NB4 (cell line): Measurements from ENCODE around the gene FOSB.

Experiments used
- DNase-seq: peaks from one replicate; pipeline ENCODE4 v3.0.0; 2010; ENCODE audit warnings: low read depth
- H3K4me3 ChIP-seq: one replicate; pipeline ENCODE4 v1.5.1; 2011; ENCODE audit warnings: mild to moderate bottlenecking, low read depth, low read length, moderate library complexity
- CTCF ChIP-seq: IDR thresholded peaks from one replicate; pipeline ENCODE4 v1.5.1; 2012; ENCODE audit warnings: low read depth, low read length
- MAX ChIP-seq: IDR thresholded peaks from 2 replicates; pipeline ENCODE4 v1.6.1; 2011; ENCODE audit warnings: low read depth, low read length
- MYC ChIP-seq: IDR thresholded peaks from 2 replicates; pipeline ENCODE4 v1.6.1; 2011; ENCODE audit warnings: low read depth, low read length
- POLR2A ChIP-seq: IDR thresholded peaks from 2 replicates; pipeline ENCODE4 v1.6.1; 2011; ENCODE audit warnings: mild to moderate bottlenecking; ENCODE audit not compliant: insufficient read length; ENCODE audit errors: extremely low read depth

The FOSB gene

GRCh38 chr19:45483033-45483432, 15.2 kb downstream of the FOSB start:
- H3K4me3 ChIP-seq = no peak overlapping the region
- TF ChIP-seq CTCF (no peak), MYC (no peak), MAX (no peak), POLR2A (no peak)
- DNase-seq = no peak

GRCh38 chr19:45484273-45484945, 16.6 kb downstream of the FOSB start:
- TF ChIP-seq MAX = no peak
- TF ChIP-seq POLR2A = no peak
- DNase-seq = no peak
- no peak overlapping the region for H3K4me3 ChIP-seq

- peak overlapping the region; percentile 52 for H3K4me3 ChIP-seq
- TF ChIP-seq MAX (peak; percentile 36; the same call in 1 of the 2 replicates), MYC (peak; percentile 43; the same call in 1 of the 2 replicates), POLR2A (no peak), CTCF (peak; percentile 71)
- DNase-seq = peak; percentile 91
Measured at GRCh38 chr19:45485305-45486077, 17.7 kb downstream of the FOSB start.

GRCh38 chr19:45488708-45489107, 20.9 kb downstream of the FOSB start:
- H3K4me3 ChIP-seq = no peak overlapping the region
- TF ChIP-seq POLR2A (no peak), MAX (no peak), CTCF (no peak), MYC (no peak)
- no peak for DNase-seq

- no peak for DNase-seq
- TF ChIP-seq CTCF = no peak
- TF ChIP-seq MAX = no peak
- TF ChIP-seq POLR2A = no peak
- no peak for TF ChIP-seq MYC
- no peak overlapping the region for H3K4me3 ChIP-seq
Measured at GRCh38 chr19:45489216-45489855, 21.5 kb downstream of the FOSB start.

- DNase-seq = no peak
- TF ChIP-seq MYC = no peak
- TF ChIP-seq MAX = no peak
- no peak for TF ChIP-seq CTCF
- TF ChIP-seq POLR2A = no peak
- no peak overlapping the region for H3K4me3 ChIP-seq
Measured at GRCh38 chr19:45492137-45492626, 24.4 kb downstream of the FOSB start.
